ENCODE results near the gene ZNF41. TPM values are rescaled to one million over a fixed set of nuclear protein-coding genes. Genes with fewer than 3 reads are reported as not detected.

Gene ZNF41
- total RNA-seq, 1 donor from 2014 or later = 4.1 TPM

DNA sequence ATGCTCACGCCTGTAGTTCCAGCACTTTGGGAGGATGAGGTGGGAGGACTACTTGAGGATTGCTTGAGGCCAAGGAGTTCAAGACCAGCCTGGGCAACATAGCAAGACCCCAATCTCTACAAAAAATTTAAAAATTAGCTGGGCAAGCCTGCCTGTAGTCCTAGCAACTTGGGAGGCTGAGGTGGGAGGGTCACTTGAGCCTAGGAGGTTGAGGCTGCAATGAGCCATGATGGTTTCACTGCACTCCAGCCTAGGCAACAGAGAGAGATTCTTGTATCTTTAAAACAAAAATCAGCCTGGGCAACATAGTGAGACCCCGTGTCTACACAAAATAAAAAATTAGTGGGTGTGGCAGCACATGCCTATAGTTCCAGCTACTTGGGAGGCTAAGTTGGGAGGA lies 1.9 kb downstream of the ZNF41 start:
- Histone ChIP-seq H3K4me3 (ENCODE audit: low read depth, low read length) (no peak overlapping the region), H3K27me3 (ENCODE audit: control insufficient read depth, insufficient read depth, low read length) (no peaks in the 10 kb centered on the region), H3K36me3 (ENCODE audit: control insufficient read depth, insufficient read depth, low read length) (no peaks in the 10 kb centered on the region)
- no peak for DNase-seq (ENCODE audit: low read depth)
- no peak for TF ChIP-seq CTCF (IDR thresholded peaks at IDR 0.05; ENCODE audit: insufficient read depth, low read length, poor library complexity, severe bottlenecking)

GRCh38 chrX:47480576-47480975 lies 2.4 kb downstream of the ZNF41 start:
- no peak for DNase-seq (ENCODE audit: low read depth)
- Histone ChIP-seq H3K36me3 (ENCODE audit: control insufficient read depth, insufficient read depth, low read length) (no peaks in the 10 kb centered on the region), H3K4me3 (ENCODE audit: low read depth, low read length) (no peak overlapping the region), H3K27me3 (ENCODE audit: control insufficient read depth, insufficient read depth, low read length) (no peaks in the 10 kb centered on the region)
- TF ChIP-seq CTCF (IDR thresholded peaks at IDR 0.05; ENCODE audit: insufficient read depth, low read length, poor library complexity, severe bottlenecking) = no peak

DNA sequence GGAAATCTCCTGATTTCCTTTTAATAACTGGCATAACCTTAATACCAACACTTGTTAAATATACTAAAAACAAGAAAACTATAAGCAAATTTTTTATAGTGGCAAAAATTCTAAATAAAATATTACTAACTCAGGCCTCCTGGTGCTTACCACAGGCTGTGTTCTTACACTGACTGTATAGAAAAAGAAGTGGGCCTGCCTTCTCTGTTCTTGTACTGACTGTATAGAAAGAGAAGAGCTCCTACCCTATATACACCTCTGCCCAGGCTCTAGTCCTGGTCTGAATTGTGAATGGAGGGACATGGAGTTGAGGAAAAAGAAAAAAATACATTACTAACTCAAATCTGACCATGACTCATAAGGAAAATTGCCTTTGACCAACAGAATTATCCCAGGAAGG lies 7.5 kb downstream of the ZNF41 start:
- Histone ChIP-seq H3K4me3 (ENCODE audit: low read depth, low read length) (no peak overlapping the region), H3K36me3 (ENCODE audit: control insufficient read depth, insufficient read depth, low read length) (no peaks in the 10 kb centered on the region), H3K27me3 (ENCODE audit: control insufficient read depth, insufficient read depth, low read length) (no peaks in the 10 kb centered on the region)
- no peak for DNase-seq (ENCODE audit: low read depth)
- TF ChIP-seq CTCF (IDR thresholded peaks at IDR 0.05; ENCODE audit: insufficient read depth, low read length, poor library complexity, severe bottlenecking) = no peak

DNA sequence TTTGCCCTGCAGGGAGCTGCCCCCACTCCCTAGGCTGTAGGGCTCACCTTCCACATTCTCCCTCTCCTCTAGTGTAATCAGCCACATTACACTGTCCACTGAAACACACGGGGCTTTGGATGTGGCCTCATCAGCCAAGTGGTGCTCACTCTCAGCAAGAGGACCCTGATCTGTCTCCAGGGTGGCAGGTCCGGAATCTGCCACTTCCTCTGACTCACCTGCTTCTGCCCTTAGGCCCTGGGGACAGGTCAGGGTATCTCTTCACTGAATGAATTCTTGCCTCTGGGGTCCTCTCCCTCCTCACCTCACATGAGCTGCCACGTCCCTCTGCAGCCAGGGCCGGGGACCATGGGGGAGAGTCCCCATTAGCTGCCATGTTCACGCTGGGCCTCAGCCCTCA lies 15.9 kb downstream of the ZNF41 start:
- Histone ChIP-seq H3K27me3 (ENCODE audit: control insufficient read depth, insufficient read depth, low read length) (no peaks in the 10 kb centered on the region), H3K36me3 (ENCODE audit: control insufficient read depth, insufficient read depth, low read length) (no peaks in the 10 kb centered on the region), H3K4me3 (ENCODE audit: low read depth, low read length) (no peak overlapping the region)
- no peak for DNase-seq (ENCODE audit: low read depth)
- no peak for TF ChIP-seq CTCF (IDR thresholded peaks at IDR 0.05; ENCODE audit: insufficient read depth, low read length, poor library complexity, severe bottlenecking)

- no peaks in the 10 kb centered on the region for H3K27me3 ChIP-seq (ENCODE audit: control insufficient read depth, insufficient read depth, low read length)
- no peak for DNase-seq (ENCODE audit: low read depth)
- no peak for TF ChIP-seq CTCF (IDR thresholded peaks at IDR 0.05; ENCODE audit: insufficient read depth, low read length, poor library complexity, severe bottlenecking)
- H3K4me3 ChIP-seq (ENCODE audit: low read depth, low read length) = no peak overlapping the region
- no peaks in the 10 kb centered on the region for H3K36me3 ChIP-seq (ENCODE audit: control insufficient read depth, insufficient read depth, low read length)
Measured at GRCh38 chrX:47460561-47460960, 22.5 kb downstream of the ZNF41 start.

DNA sequence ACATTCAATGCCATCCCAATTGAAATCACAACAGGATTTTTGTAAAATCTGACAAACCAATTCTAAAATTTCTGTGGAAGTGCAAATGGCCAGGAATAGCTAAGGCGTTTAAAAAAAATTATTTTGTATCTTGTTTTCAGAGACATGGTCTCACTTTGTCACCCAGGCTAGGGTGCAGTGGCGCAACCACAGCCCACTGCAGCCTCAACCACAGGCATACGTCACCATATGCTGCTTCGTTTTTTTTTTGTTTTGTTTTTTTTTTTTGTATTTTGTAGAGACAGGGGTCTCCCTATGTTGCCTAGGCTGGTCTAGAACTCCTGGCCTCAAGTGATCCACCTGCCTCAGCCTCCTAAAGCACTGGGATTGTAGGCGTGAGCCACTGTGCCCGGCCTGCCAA lies 24.5 kb downstream of the ZNF41 start:
- no peak for DNase-seq (ENCODE audit: low read depth)
- Histone ChIP-seq H3K4me3 (ENCODE audit: low read depth, low read length) (no peak overlapping the region), H3K36me3 (ENCODE audit: control insufficient read depth, insufficient read depth, low read length) (no peaks in the 10 kb centered on the region), H3K27me3 (ENCODE audit: control insufficient read depth, insufficient read depth, low read length) (no peaks in the 10 kb centered on the region)
- no peak for TF ChIP-seq CTCF (IDR thresholded peaks at IDR 0.05; ENCODE audit: insufficient read depth, low read length, poor library complexity, severe bottlenecking)
